ENCODE measurements around the gene TMEM212.

The TMEM212 gene

DNA sequence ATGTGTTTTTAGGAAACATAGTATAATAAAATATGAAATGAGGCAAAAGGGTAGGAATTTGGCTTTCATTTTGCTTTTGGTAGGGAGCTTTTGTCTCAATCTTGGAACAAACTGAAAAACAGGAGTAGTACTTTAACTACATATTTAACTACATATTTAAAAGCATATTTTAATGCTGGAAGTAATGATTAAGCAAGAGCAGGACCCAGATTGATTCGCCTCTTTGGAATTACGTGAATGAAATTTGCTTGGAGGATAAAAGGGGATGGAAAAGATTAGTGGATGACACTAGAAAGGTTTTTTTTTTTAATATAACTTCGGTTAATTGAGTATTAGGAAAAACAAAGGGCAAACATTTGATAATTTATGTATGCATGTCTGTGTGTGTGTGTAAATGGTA lies 11.2 kb upstream of the TMEM212 start:
- no peak for DNase-seq (ENCODE audit: extremely low spot score)
- ChIA-PET POLR2A (no interaction called here), CTCF (no interaction called here)
- no peak for TF ChIP-seq FOXM1 (IDR thresholded peaks at IDR 0.05; ENCODE audit: borderline replicate concordance)
- TF ChIP-seq SP1 (IDR thresholded peaks at IDR 0.05): no peak
- no peak for TF ChIP-seq ZNF384 (IDR thresholded peaks at IDR 0.05)
- no peak for TF ChIP-seq BHLHE40 (IDR thresholded peaks at IDR 0.05; ENCODE audit: borderline replicate concordance)
- TF ChIP-seq ARNT (IDR thresholded peaks at IDR 0.05): no peak
- TF ChIP-seq, protein P1, sequence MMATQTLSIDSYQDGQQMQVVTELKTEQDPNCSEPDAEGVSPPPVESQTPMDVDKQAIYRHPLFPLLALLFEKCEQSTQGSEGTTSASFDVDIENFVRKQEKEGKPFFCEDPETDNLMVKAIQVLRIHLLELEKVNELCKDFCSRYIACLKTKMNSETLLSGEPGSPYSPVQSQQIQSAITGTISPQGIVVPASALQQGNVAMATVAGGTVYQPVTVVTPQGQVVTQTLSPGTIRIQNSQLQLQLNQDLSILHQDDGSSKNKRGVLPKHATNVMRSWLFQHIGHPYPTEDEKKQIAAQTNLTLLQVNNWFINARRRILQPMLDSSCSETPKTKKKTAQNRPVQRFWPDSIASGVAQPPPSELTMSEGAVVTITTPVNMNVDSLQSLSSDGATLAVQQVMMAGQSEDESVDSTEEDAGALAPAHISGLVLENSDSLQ (IDR thresholded peaks at IDR 0.05): no peak
- TF ChIP-seq ELF4 (IDR thresholded peaks at IDR 0.05): no peak
- no peak for TF ChIP-seq CTBP1 (IDR thresholded peaks at IDR 0.05; ENCODE audit: borderline replicate concordance)
- TF ChIP-seq SUZ12 (IDR thresholded peaks at IDR 0.05): no peak
- TF ChIP-seq NFRKB (IDR thresholded peaks at IDR 0.05): no peak
- no peak for TF ChIP-seq HDGF (IDR thresholded peaks at IDR 0.05; ENCODE audit: borderline replicate concordance)
- no peak for TF ChIP-seq L3MBTL2 (conservative IDR thresholded peaks at IDR 0.05)
- TF ChIP-seq FOXK2 (IDR thresholded peaks at IDR 0.05): no peak

DNA sequence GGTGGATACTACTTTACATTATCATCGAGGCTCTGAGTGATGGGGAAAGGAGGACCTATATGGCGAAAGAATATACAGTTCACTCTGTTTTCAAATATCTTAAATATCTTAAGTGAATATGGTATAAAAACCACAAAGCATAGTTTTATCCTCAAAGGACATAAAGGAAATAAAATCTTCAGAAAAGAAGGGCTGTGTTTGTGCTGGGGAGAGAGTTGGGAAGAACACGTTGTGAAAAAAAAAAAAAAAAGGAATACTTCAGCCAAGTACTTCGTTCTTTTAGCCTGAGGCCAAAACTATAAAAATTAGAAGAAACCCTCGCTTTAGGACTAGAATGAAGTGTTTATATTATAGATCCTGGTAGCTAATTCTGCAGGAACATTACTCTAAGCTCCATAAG lies 10.2 kb upstream of the TMEM212 start:
- CTCF ChIA-PET: interaction anchor here (2.6 kb wide), 1 partner anchor 61 kb away, joined by 10 read pairs; no protein-coding TSS in a partner anchor
- no peak for DNase-seq (ENCODE audit: extremely low spot score)
- POLR2A ChIA-PET: no interaction called here
- TF ChIP-seq TARDBP (IDR thresholded peaks at IDR 0.05): no peak

DNA sequence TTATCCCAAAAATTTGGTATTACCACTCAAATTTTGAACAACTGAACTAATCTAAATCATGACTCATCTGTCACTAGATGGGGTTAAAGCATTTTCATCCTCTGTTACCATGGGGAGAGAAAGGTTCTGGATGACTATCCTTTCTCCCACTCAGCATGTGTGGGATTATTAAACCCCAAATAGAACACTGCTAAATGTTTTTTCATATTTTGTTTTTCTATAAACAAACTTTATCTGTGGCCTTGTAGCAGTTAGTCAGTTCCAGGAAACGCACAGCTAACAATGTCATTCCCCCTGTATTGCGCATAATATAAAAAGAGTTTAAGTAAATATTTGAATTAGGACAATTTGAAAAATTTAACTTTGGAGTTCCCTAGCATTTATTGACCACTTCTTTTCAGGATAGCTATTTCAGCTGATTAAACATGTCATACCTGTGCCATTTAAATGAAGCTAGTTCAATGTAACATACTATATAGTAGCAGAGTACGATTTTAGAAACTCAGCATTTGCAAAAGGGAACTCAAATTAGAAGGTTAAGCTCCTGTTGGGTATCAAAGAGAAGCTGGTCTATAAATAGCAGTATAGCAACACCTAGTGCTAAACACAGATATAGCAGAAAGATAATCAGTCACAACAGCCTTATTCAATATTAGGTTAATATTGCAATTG lies 9.2 kb upstream of the TMEM212 start:
- POLR2A ChIA-PET: no interaction called here
- no peak for TF ChIP-seq FOXK2 (IDR thresholded peaks at IDR 0.05)
- no peak for TF ChIP-seq NFRKB (IDR thresholded peaks at IDR 0.05)
- no peak for TF ChIP-seq FOXM1 (IDR thresholded peaks at IDR 0.05; ENCODE audit: borderline replicate concordance)
- TF ChIP-seq ZNF384 (IDR thresholded peaks at IDR 0.05): no peak
- TF ChIP-seq, protein P1 (IDR thresholded peaks at IDR 0.05): no peak
- TF ChIP-seq FOXA1 (IDR thresholded peaks at IDR 0.05): no peak
- TF ChIP-seq SP1 (IDR thresholded peaks at IDR 0.05): no peak
- TF ChIP-seq CTBP1 (IDR thresholded peaks at IDR 0.05; ENCODE audit: borderline replicate concordance): no peak
- TF ChIP-seq TARDBP (IDR thresholded peaks at IDR 0.05): no peak
- no peak for TF ChIP-seq SUZ12 (IDR thresholded peaks at IDR 0.05)
- TF ChIP-seq ELF4 (IDR thresholded peaks at IDR 0.05): no peak
- no peak for DNase-seq (ENCODE audit: extremely low spot score)
- CTCF ChIA-PET: interaction anchor here (0.7 to 2.6 kb wide), 3 partner anchors 45 to 83 kb away, joined by 3 to 10 read pairs (median 3); no protein-coding TSS in a partner anchor

DNA sequence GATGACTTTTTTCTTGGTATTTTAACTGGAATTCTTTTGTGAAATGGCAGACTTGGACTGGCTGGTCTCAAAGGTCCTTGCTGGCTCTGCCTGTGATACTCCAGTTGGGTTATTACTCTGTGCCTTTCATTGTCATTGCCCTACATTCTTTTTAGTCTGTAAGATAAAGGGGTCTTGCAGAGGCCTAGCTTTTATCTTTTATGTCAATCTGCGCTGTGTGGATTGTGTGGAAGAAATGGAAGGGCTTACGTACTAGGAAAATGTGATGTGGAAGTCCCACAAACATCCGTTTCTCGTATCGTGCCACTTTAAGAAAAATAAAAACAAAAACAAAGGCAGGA lies 8.7 kb upstream of the TMEM212 start:
- POLR2A ChIA-PET: no interaction called here
- TF ChIP-seq FOXA1 (IDR thresholded peaks at IDR 0.05): no peak
- TF ChIP-seq LEF1 (IDR thresholded peaks at IDR 0.05; ENCODE audit: borderline replicate concordance): no peak
- TF ChIP-seq, protein P1 (IDR thresholded peaks at IDR 0.05): no peak
- no peak for TF ChIP-seq ZNF384 (IDR thresholded peaks at IDR 0.05)
- no peak for TF ChIP-seq NFRKB (IDR thresholded peaks at IDR 0.05)
- TF ChIP-seq FOXK2 (IDR thresholded peaks at IDR 0.05): no peak
- no peak for TF ChIP-seq SUZ12 (IDR thresholded peaks at IDR 0.05)
- TF ChIP-seq BHLHE40 (IDR thresholded peaks at IDR 0.05; ENCODE audit: borderline replicate concordance): no peak
- no peak for TF ChIP-seq ARNT (IDR thresholded peaks at IDR 0.05)
- TF ChIP-seq TARDBP (IDR thresholded peaks at IDR 0.05): no peak
- TF ChIP-seq ELF4 (IDR thresholded peaks at IDR 0.05): no peak
- no peak for TF ChIP-seq HDGF (IDR thresholded peaks at IDR 0.05; ENCODE audit: borderline replicate concordance)
- TF ChIP-seq FOXM1 (IDR thresholded peaks at IDR 0.05; ENCODE audit: borderline replicate concordance): no peak
- no peak for TF ChIP-seq SP1 (IDR thresholded peaks at IDR 0.05)
- TF ChIP-seq CTBP1 (IDR thresholded peaks at IDR 0.05; ENCODE audit: borderline replicate concordance): no peak
- TF ChIP-seq L3MBTL2 (conservative IDR thresholded peaks at IDR 0.05): no peak
- DNase-seq (ENCODE audit: extremely low spot score): no peak
- CTCF ChIA-PET: interaction anchor here (0.7 to 2.6 kb wide), 3 partner anchors 46 to 84 kb away, joined by 3 to 10 read pairs (median 3); no protein-coding TSS in a partner anchor

DNA sequence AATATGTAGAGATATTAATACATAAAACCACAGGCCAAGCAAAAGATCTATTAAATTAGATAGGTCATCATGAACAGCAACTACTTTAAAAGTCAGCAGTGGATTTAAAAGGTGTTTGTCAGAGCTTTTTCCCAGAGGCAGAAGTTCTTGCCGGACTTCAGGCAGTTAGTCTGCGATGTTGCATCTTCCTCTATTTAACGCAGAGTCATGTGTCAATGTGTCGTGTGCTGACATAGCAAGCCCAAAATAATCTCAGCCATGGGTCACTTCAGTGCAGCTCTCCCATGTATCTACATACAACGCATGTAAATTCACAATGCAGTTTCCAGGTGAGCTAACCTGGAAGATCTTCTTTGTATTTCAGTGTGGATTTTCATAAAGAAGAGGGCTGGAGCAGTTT lies 8.0 kb upstream of the TMEM212 start:
- DNase-seq (ENCODE audit: extremely low spot score): no peak
- CTCF ChIA-PET: interaction anchor here (2.6 kb wide), 1 partner anchor 63 kb away, joined by 10 read pairs; no protein-coding TSS in a partner anchor
- no peak for TF ChIP-seq ZNF384 (IDR thresholded peaks at IDR 0.05)
- no peak for TF ChIP-seq LEF1 (IDR thresholded peaks at IDR 0.05; ENCODE audit: borderline replicate concordance)
- no peak for TF ChIP-seq FOXK2 (IDR thresholded peaks at IDR 0.05)
- no peak for TF ChIP-seq L3MBTL2 (conservative IDR thresholded peaks at IDR 0.05)
- TF ChIP-seq NFRKB (IDR thresholded peaks at IDR 0.05): no peak
- no peak for TF ChIP-seq SP1 (IDR thresholded peaks at IDR 0.05)
- TF ChIP-seq ELF4 (IDR thresholded peaks at IDR 0.05): no peak
- no peak for TF ChIP-seq TARDBP (IDR thresholded peaks at IDR 0.05)
- no peak for TF ChIP-seq ARNT (IDR thresholded peaks at IDR 0.05)
- no peak for TF ChIP-seq BHLHE40 (IDR thresholded peaks at IDR 0.05; ENCODE audit: borderline replicate concordance)
- POLR2A ChIA-PET: no interaction called here

DNA sequence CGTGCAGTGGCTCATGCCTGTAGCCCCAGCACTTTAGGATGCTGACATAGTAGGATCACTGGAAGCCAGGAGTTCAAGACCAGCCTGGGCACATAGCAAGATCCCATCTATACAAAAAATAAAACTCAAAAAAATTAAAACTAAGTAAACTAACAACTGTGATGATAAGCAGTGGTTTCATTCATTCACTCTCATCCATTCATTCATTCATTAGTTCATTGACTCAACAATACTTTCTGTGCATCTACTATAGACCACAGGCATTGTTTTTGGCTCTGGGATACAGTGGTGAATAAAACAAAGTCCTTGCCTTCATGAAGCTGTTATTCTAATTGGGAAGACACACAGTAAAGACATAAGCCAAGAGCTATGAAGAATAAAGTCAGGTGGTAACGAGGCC lies 7.5 kb upstream of the TMEM212 start:
- no peak for DNase-seq (ENCODE audit: extremely low spot score)
- POLR2A ChIA-PET: no interaction called here
- TF ChIP-seq SP1 (IDR thresholded peaks at IDR 0.05): no peak
- no peak for TF ChIP-seq CTBP1 (IDR thresholded peaks at IDR 0.05; ENCODE audit: borderline replicate concordance)
- no peak for TF ChIP-seq LEF1 (IDR thresholded peaks at IDR 0.05; ENCODE audit: borderline replicate concordance)
- CTCF ChIA-PET: interaction anchor here (2.6 kb wide), 1 partner anchor 64 kb away, joined by 10 read pairs; no protein-coding TSS in a partner anchor
